A673 (cell line): Measurements from ENCODE around the gene CLN5.

Experiments
- EZH2 ChIP-seq: fragments of 200-600 bp; sonication (generic); IDR thresholded peaks from 2 replicates; pipeline ENCODE4 v1.6.1; 2017; ENCODE audit warnings: borderline replicate concordance, low read depth, mild to moderate bottlenecking, mixed read lengths, antibody characterized with exemption, low read length; ENCODE audit not compliant: poor library complexity, severe bottlenecking
- TF ChIP-seq, protein P1 (sequence below): fragments of 300-800, 200-600 bp; sonication (generic); conservative IDR thresholded peaks from 2 replicates; pipeline ENCODE4 v1.5.1; 2017; ENCODE audit warnings: low read depth, mild to moderate bottlenecking, antibody characterized with exemption, low read length, moderate library complexity, mixed read lengths

DNA sequence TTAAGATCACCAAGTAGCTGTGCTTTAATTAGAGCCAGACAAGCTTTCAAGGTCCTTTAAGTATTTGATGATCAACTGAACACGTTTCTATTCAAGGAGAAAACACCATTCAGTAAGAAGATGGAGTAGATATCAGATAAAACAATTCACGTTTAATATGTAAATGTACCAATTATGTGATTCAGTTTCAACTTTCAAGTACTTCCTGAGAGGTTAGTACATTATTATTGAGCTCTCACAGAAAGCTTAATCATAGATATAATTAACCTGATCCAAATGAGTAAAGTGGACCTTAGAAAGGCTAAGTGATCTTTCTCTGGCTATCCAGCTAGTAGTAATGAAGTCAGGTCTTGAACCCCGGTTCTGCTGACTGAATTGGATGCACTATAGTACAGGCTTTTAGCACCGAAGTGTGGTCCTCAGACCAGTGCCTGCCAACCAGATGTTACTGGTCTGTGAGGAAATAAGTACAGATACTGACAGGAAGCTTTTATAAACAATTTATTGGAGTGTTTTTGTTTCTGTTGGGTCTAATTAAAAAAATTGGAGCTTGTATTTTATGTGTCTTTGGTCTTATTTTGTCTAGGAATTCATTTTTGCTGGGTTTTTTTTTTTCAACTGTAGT, 10.2 kb downstream of the CLN5 start:
- TF ChIP-seq, protein P1, sequence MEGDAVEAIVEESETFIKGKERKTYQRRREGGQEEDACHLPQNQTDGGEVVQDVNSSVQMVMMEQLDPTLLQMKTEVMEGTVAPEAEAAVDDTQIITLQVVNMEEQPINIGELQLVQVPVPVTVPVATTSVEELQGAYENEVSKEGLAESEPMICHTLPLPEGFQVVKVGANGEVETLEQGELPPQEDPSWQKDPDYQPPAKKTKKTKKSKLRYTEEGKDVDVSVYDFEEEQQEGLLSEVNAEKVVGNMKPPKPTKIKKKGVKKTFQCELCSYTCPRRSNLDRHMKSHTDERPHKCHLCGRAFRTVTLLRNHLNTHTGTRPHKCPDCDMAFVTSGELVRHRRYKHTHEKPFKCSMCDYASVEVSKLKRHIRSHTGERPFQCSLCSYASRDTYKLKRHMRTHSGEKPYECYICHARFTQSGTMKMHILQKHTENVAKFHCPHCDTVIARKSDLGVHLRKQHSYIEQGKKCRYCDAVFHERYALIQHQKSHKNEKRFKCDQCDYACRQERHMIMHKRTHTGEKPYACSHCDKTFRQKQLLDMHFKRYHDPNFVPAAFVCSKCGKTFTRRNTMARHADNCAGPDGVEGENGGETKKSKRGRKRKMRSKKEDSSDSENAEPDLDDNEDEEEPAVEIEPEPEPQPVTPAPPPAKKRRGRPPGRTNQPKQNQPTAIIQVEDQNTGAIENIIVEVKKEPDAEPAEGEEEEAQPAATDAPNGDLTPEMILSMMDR: no peak
- TF ChIP-seq EZH2: no peak
